ENCODE measurements around the gene IL13RA1. TPM values are rescaled to one million over a fixed set of nuclear protein-coding genes. Genes with fewer than 3 reads are reported as not detected.
A peak's percentile ranks its signal among the peaks of the same experiment; 100 is the strongest.

IL13RA1 gene
- total and polyA plus RNA-seq, 10 of the 15 experiments (the other 5 are each of a cell fraction or from before 2014, with no cell fraction given), result 2.3 to 14.2 (median 8.4) TPM

GRCh38 chrX:118734909-118735308 lies 7.5 kb downstream of the IL13RA1 start:
- no peaks in the 10 kb centered on the region for H3K27me3 ChIP-seq (replicated peaks in 1 of 2; ENCODE audit: control insufficient read depth in 2 of 2, insufficient read depth in 2 of 2, low read length in 1 of 2)
- ChIA-PET RAD21 (ENCODE audit: unreplicated experiment) (interaction anchor here (0.7 to 1.5 kb wide), 6 partner anchors 16 to 102 kb away, joined by 3 to 5 read pairs (median 4); no protein-coding TSS in a partner anchor), SMC1A (ENCODE audit: uncharacterized antibody, unreplicated experiment) (interaction anchor here (0.6 to 1.5 kb wide), 11 partner anchors 9 to 197 kb away, joined by 3 to 8 read pairs (median 4); no protein-coding TSS in a partner anchor), CTCF (interaction anchor here (0.9 to 1.5 kb wide), 3 partner anchors 17 to 113 kb away, joined by 3 to 9 read pairs (median 3); no protein-coding TSS in a partner anchor), POLR2A (interaction anchor here (0.6 to 2.3 kb wide), 3 partner anchors 10 to 31 kb away, joined by 3 to 11 read pairs (median 4); no protein-coding TSS in a partner anchor)
- no peak overlapping the region for H3K27ac ChIP-seq (ENCODE audit: control insufficient read depth, insufficient read depth)
- TF ChIP-seq ATF2 (IDR thresholded peaks at IDR 0.05; ENCODE audit: low read length) (peak; percentile 35; the same call in 1 of the 2 replicates), MTA2 (IDR thresholded peaks at IDR 0.05; ENCODE audit: low read depth) (peak; percentile 77; the same call in 1 of the 2 replicates), ESRRA (IDR thresholded peaks at IDR 0.05; ENCODE audit: low read length) (no peak), NFYB (IDR thresholded peaks at IDR 0.05; ENCODE audit: insufficient read depth, low read depth, low read length) (no peak), NFIC (IDR thresholded peaks at IDR 0.05; ENCODE audit: low read depth, low read length) (peak; percentile 73), TBL1XR1 (IDR thresholded peaks at IDR 0.05; ENCODE audit: low read depth, low read length) (no peak), SMARCA5 (IDR thresholded peaks at IDR 0.05) (no peak), JUNB (IDR thresholded peaks at IDR 0.05) (peak; percentile 91), ZNF207 (IDR thresholded peaks at IDR 0.05; ENCODE audit: borderline replicate concordance) (no peak), E2F4 (IDR thresholded peaks at IDR 0.05; ENCODE audit: low read depth, low read length) (no peak)
- no peak overlapping the region for H3K4me2 ChIP-seq (ENCODE audit: control insufficient read depth, insufficient read depth)
- WGBS (ENCODE audit: insufficient coverage, insufficient replicate concordance, low lambda C conversion rate, missing lambda C conversion rate), result 2% methylated on average over 2 of the region's 2 CpGs
- in situ Hi-C loops (cut with MboI), result no loop called here
- H4K20me1 ChIP-seq (ENCODE audit: control insufficient read depth, insufficient read depth), result no peaks in the 10 kb centered on the region
- H2AFZ ChIP-seq (ENCODE audit: control insufficient read depth, low read depth, low read length), result no peak overlapping the region
- BruUV-seq (replicated peaks), result no TSS peak
- no peaks in the 10 kb centered on the region for H3K79me2 ChIP-seq (ENCODE audit: control insufficient read depth, insufficient read depth, low read length)
- no peak overlapping the region for H3K9ac ChIP-seq (ENCODE audit: control insufficient read depth, insufficient read depth, low read length)
- no peak for DNase-seq (ENCODE audit: low read depth, low spot score)
- intact Hi-C loops (cut with micrococcal nuclease; ENCODE audit: unreplicated experiment), result no loop called here
- no peak for FAIRE-seq
- no peak overlapping the region for H3K4me3 ChIP-seq
- peaks cover 1% of the 10 kb centered on the region; the same call in 2 of the 3 replicates for H3K9me3 ChIP-seq (replicated peaks; ENCODE audit: control insufficient read depth, insufficient read depth, low read length)
- ATAC-seq, result peak; percentile 66
- peaks cover 3% of the 10 kb centered on the region; the same call in 1 of the 2 replicates for H3K4me1 ChIP-seq (ENCODE audit: control insufficient read depth, insufficient read depth, low read length)
- no peaks in the 10 kb centered on the region for H3K36me3 ChIP-seq (ENCODE audit: control insufficient read depth in 2 of 2, insufficient read depth in 2 of 2, low read length in 1 of 2)
